GM18909 (cell line): ENCODE results near the gene TEPSIN.

Experiments
- ATAC-seq: cut with Tn5 transposase; IDR thresholded peaks from one replicate; pipeline ENCODE4 v1.9.1; 2021; ENCODE audit warnings: mild to moderate bottlenecking; ENCODE audit not compliant: unreplicated experiment, poor library complexity

The TEPSIN gene

GRCh38 chr17:81270279-81270678 is 31.4 kb upstream of the TEPSIN start:
- no peak for ATAC-seq

GRCh38 chr17:81267390-81268067 is 28.7 kb upstream of the TEPSIN start:
- ATAC-seq, result no peak

GRCh38 chr17:81265576-81265975 is 26.7 kb upstream of the TEPSIN start:
- ATAC-seq, result no peak

- ATAC-seq, result no peak
Observed at GRCh38 chr17:81264640-81265039, 25.8 kb upstream of the TEPSIN start.

- ATAC-seq, result no peak
Observed at GRCh38 chr17:81263371-81264181, 24.7 kb upstream of the TEPSIN start.

GRCh38 chr17:81261582-81262336 is 22.9 kb upstream of the TEPSIN start:
- ATAC-seq, result no peak

- no peak for ATAC-seq
Observed at GRCh38 chr17:81261096-81261495, 22.2 kb upstream of the TEPSIN start.

- ATAC-seq, result no peak
Observed at GRCh38 chr17:81260641-81261040, 21.8 kb upstream of the TEPSIN start.

- ATAC-seq, result no peak
Observed at GRCh38 chr17:81260171-81260570, 21.3 kb upstream of the TEPSIN start.

- no peak for ATAC-seq
Observed at GRCh38 chr17:81259058-81259605, 20.3 kb upstream of the TEPSIN start.

GRCh38 chr17:81258292-81258691 is 19.4 kb upstream of the TEPSIN start:
- ATAC-seq, result no peak

- no peak for ATAC-seq
Observed at GRCh38 chr17:81257533-81257932, 18.7 kb upstream of the TEPSIN start.

GRCh38 chr17:81256616-81257015 is 17.8 kb upstream of the TEPSIN start:
- ATAC-seq, result no peak

GRCh38 chr17:81254955-81255717 is 16.3 kb upstream of the TEPSIN start:
- no peak for ATAC-seq

- ATAC-seq, result no peak
Observed at GRCh38 chr17:81253358-81254131, 14.7 kb upstream of the TEPSIN start.

GRCh38 chr17:81252987-81253329 is 14.1 kb upstream of the TEPSIN start:
- ATAC-seq, result no peak

- no peak for ATAC-seq
Observed at GRCh38 chr17:81252326-81252986, 13.6 kb upstream of the TEPSIN start.

GRCh38 chr17:81251709-81252301 is 12.9 kb upstream of the TEPSIN start:
- ATAC-seq, result no peak
